A673 (cell line): ENCODE measurements around the gene DCC. TPM values are rescaled to one million over a fixed set of nuclear protein-coding genes. Genes with fewer than 3 reads are reported as not detected.
A peak's percentile ranks its signal among the peaks of the same experiment; 100 is the strongest.

ENCODE experiments used
- BruUV-seq: library from RNA; stranded (reverse); fragments of 400-500 nt; replicated peaks from 2 replicates; lab custom pipeline; 2021; lab: Mats Ljungman, UMichigan
- CTCF ChIA-PET: fragments of 300-600 bp; sonication (Branson Sonifier 250); formaldehyde crosslinking; loops from one replicate; lab custom pipeline; 2022; ENCODE audit warnings: antibody characterized with exemption; lab: Charles Lee
- POLR2A ChIA-PET: fragments of 300-600 bp; sonication (Branson Sonifier 250); formaldehyde crosslinking; loops from one replicate; lab custom pipeline; 2022; ENCODE audit warnings: antibody characterized with exemption; ENCODE audit not compliant: low non-redundant PET; lab: Charles Lee
- DNase-seq: peaks from one replicate; pipeline ENCODE4 v3.0.0-alpha.2; 2015; ENCODE audit warnings: low spot score
- H3K27ac ChIP-seq: fragments of 200-600 bp; sonication (generic); 2 replicates; pipeline ENCODE4 v1.5.1; 2016; ENCODE audit warnings: mixed run types, low read depth, mild to moderate bottlenecking, mixed read lengths, antibody characterized with exemption, low read length; ENCODE audit not compliant: poor library complexity, severe bottlenecking
- H3K27me3 ChIP-seq: fragments of 200-600 bp; sonication (generic); replicated peaks from 2 replicates; pipeline ENCODE4 v1.6.1; 2017; ENCODE audit warnings: mixed run types, low read depth, mild to moderate bottlenecking, mixed read lengths, antibody characterized with exemption, low read length; ENCODE audit not compliant: insufficient read depth, poor library complexity
- H3K36me3 ChIP-seq: fragments of 200-600 bp; sonication (generic); 2 replicates; pipeline ENCODE4 v1.6.1; 2016; ENCODE audit warnings: mixed run types, mild to moderate bottlenecking, mixed read lengths, antibody characterized with exemption, low read length; ENCODE audit not compliant: insufficient read depth, poor library complexity, severe bottlenecking
- H3K4me1 ChIP-seq: fragments of 200-600 bp; sonication (generic); 2 replicates; pipeline ENCODE4 v1.6.1; 2017; ENCODE audit warnings: mixed run types, mild to moderate bottlenecking, mixed read lengths, antibody characterized with exemption, low read length; ENCODE audit not compliant: insufficient read depth, poor library complexity, severe bottlenecking
- H3K4me3 ChIP-seq: fragments of 200-600 bp; sonication (generic); 2 replicates; pipeline ENCODE4 v1.5.1; 2016; ENCODE audit warnings: low read depth, mixed run types, mild to moderate bottlenecking, mixed read lengths, low read length; ENCODE audit not compliant: poor library complexity, severe bottlenecking
- H3K9me3 ChIP-seq: fragments of 200-600 bp; sonication (generic); 2 replicates; pipeline ENCODE4 v1.6.1; 2016; ENCODE audit warnings: mixed run types, low read depth, mild to moderate bottlenecking, mixed read lengths, antibody characterized with exemption, low read length; ENCODE audit not compliant: poor library complexity, severe bottlenecking
- EZH2 ChIP-seq: fragments of 200-600 bp; sonication (generic); IDR thresholded peaks from 2 replicates; pipeline ENCODE4 v1.6.1; 2017; ENCODE audit warnings: borderline replicate concordance, low read depth, mild to moderate bottlenecking, mixed read lengths, antibody characterized with exemption, low read length; ENCODE audit not compliant: poor library complexity, severe bottlenecking
- intact Hi-C: fragments of 100-400 bp; cut with micrococcal nuclease; formaldehyde crosslinking; loops from one replicate; pipeline ENCODE4 v1.10.0; 2022; ENCODE audit not compliant: unreplicated experiment
- total RNA-seq: library from RNA; stranded (reverse); gene quantifications from 2 replicates; pipeline ENCODE4 v1.2.3, GENCODE V29; 2021
- TF ChIP-seq, protein P1 (sequence below): fragments of 300-800, 200-600 bp; sonication (generic); conservative IDR thresholded peaks from 2 replicates; pipeline ENCODE4 v1.5.1; 2017; ENCODE audit warnings: low read depth, mild to moderate bottlenecking, antibody characterized with exemption, low read length, moderate library complexity, mixed read lengths

The DCC gene
- total RNA-seq, 1 experiment from 2014 or later = 93.0 TPM

GRCh38 chr18:52441794-52442193 is 101.8 kb downstream of the DCC start:
- ChIA-PET POLR2A (interaction anchor here (0.7 kb wide), 1 partner anchor 33 kb away, joined by 3 read pairs; no protein-coding TSS in a partner anchor), CTCF (no interaction called here)
- intact Hi-C loops = no loop called here
- no peak overlapping the region for H3K27ac ChIP-seq
- no peak for DNase-seq
- peaks cover 62% of the 10 kb centered on the region for H3K4me1 ChIP-seq
- H3K4me3 ChIP-seq = no peak overlapping the region
- no peaks in the 10 kb centered on the region for H3K27me3 ChIP-seq
- peaks cover 3% of the 10 kb centered on the region for H3K36me3 ChIP-seq
- no TSS peak for BruUV-seq
- no peaks in the 10 kb centered on the region for H3K9me3 ChIP-seq
- TF ChIP-seq, protein P1, sequence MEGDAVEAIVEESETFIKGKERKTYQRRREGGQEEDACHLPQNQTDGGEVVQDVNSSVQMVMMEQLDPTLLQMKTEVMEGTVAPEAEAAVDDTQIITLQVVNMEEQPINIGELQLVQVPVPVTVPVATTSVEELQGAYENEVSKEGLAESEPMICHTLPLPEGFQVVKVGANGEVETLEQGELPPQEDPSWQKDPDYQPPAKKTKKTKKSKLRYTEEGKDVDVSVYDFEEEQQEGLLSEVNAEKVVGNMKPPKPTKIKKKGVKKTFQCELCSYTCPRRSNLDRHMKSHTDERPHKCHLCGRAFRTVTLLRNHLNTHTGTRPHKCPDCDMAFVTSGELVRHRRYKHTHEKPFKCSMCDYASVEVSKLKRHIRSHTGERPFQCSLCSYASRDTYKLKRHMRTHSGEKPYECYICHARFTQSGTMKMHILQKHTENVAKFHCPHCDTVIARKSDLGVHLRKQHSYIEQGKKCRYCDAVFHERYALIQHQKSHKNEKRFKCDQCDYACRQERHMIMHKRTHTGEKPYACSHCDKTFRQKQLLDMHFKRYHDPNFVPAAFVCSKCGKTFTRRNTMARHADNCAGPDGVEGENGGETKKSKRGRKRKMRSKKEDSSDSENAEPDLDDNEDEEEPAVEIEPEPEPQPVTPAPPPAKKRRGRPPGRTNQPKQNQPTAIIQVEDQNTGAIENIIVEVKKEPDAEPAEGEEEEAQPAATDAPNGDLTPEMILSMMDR = no peak
- TF ChIP-seq EZH2 = no peak

DNA sequence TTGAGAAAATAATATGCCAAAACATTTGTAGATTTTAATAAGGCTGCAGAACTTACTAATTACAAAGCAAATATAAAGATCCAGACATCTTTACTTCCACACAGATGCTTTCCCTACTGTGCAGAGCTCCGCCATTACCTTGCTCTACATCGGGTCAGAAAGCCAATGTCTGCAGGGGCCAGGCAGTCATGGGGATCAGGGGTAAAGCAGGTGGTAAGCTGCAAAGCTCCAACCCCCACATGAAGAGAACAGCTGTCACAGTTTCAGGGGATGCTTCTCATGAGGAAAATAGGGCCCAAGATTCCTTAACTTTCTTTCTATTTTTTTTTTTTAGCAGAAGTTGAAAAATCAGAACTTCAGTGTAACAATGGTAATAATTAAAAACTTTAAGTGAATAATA is 102.7 kb downstream of the DCC start:
- intact Hi-C loops = no loop called here
- TF ChIP-seq, protein P1 = no peak
- TF ChIP-seq EZH2 = no peak
- no peak for DNase-seq
- Histone ChIP-seq H3K4me3 (no peak overlapping the region), H3K4me1 (peaks cover 53% of the 10 kb centered on the region), H3K9me3 (no peaks in the 10 kb centered on the region), H3K27me3 (no peaks in the 10 kb centered on the region), H3K36me3 (peaks cover 8% of the 10 kb centered on the region), H3K27ac (no peak overlapping the region)
- POLR2A ChIA-PET = no interaction called here
- no TSS peak for BruUV-seq
- CTCF ChIA-PET = no interaction called here

DNA sequence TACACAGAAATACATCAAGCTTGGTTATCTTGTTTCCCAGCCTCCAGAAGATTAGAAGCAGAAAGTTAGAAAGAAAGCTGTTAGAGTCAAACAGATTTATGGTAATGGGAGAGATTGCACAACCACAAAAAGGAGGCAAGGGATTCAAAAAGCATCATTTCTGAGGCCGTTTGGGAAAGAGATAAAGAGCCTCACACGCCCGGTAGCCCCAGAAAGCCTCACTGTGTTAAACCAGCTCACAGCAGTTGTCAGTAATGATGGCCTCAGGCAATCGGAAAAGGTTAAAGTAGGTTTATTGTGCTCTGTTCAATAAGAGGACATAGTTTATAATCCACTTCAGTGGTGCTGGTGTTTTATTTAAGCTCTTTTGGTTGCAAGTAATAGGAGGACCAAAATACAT is 111.3 kb downstream of the DCC start:
- Histone ChIP-seq H3K27ac (peak overlapping the region; percentile 38), H3K9me3 (no peaks in the 10 kb centered on the region), H3K4me3 (no peak overlapping the region), H3K4me1 (peaks cover 31% of the 10 kb centered on the region), H3K27me3 (no peaks in the 10 kb centered on the region), H3K36me3 (peaks cover 11% of the 10 kb centered on the region)
- intact Hi-C loops = no loop called here
- CTCF ChIA-PET = interaction anchor here (0.9 kb wide), 1 partner anchor 48 kb away, joined by 3 read pairs; no protein-coding TSS in a partner anchor
- DNase-seq = peak; percentile 87
- BruUV-seq = no TSS peak
- TF ChIP-seq EZH2 = no peak
- TF ChIP-seq, protein P1 = no peak
- POLR2A ChIA-PET = interaction anchor here (0.7 kb wide), 1 partner anchor 21 kb away, joined by 4 read pairs; no protein-coding TSS in a partner anchor
